HL-60 (cell line): ENCODE results near the gene ATP2A2.

Source experiments
- GABPA ChIP-seq: IDR thresholded peaks from 2 replicates; pipeline ENCODE4 v1.6.1; 2012; ENCODE audit warnings: low read depth
- POLR2AphosphoS5 ChIP-seq: IDR thresholded peaks from 2 replicates; pipeline ENCODE4 v1.6.1; 2012; ENCODE audit warnings: low read depth
- SPI1 ChIP-seq: IDR thresholded peaks from 2 replicates; pipeline ENCODE4 v1.6.1; 2012; ENCODE audit warnings: low read depth, mild to moderate bottlenecking, borderline replicate concordance
- TF ChIP-seq, protein P1 (sequence below): IDR thresholded peaks from one replicate; pipeline ENCODE4 v1.5.1; 2011; ENCODE audit warnings: low read length, control low read depth, inconsistent platforms; ENCODE audit not compliant: insufficient read depth

DNA sequence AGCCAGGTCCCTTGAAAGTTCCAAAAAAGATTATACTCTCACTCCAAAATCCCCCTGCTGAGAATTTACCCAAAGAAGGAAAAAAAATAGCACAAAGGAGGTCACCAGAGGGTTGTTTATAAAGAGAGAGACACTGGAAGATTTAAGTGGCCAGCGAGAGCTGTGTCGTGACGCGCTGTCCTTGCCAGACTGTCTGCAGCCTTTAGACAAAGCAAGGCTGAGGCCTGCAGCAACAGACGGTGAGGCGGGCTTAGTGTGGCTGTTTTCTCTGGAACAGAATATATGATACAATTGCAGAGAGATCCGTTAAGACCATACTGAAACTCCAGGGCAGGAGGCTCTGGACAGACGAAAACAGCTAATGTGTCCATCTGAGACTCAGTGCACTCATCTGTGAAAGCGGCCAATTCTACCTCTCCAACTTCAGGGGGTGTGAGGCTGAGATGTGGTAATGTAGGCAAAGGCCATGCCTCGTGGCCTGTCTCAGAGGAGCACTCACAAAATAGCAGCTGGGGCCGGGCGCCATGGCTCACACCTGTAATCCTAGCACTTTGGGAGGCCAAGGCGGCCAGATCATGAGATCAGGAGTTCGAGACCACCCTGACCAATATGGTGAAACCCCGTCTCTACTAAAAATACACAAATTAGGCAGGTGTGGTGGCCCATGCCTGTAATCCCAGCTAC is 86.3 kb downstream of the ATP2A2 start:
- TF ChIP-seq, protein P1, sequence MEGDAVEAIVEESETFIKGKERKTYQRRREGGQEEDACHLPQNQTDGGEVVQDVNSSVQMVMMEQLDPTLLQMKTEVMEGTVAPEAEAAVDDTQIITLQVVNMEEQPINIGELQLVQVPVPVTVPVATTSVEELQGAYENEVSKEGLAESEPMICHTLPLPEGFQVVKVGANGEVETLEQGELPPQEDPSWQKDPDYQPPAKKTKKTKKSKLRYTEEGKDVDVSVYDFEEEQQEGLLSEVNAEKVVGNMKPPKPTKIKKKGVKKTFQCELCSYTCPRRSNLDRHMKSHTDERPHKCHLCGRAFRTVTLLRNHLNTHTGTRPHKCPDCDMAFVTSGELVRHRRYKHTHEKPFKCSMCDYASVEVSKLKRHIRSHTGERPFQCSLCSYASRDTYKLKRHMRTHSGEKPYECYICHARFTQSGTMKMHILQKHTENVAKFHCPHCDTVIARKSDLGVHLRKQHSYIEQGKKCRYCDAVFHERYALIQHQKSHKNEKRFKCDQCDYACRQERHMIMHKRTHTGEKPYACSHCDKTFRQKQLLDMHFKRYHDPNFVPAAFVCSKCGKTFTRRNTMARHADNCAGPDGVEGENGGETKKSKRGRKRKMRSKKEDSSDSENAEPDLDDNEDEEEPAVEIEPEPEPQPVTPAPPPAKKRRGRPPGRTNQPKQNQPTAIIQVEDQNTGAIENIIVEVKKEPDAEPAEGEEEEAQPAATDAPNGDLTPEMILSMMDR, result no peak
- TF ChIP-seq POLR2AphosphoS5 (no peak), SPI1 (no peak), GABPA (no peak)
